ENCODE data around the gene FBLL1.
"Not testable (repeated sequence)": the region's sequence is repeated elsewhere in the genome, so short reads cannot be mapped to it uniquely, and the experiment has no call there.

Gene FBLL1

DNA sequence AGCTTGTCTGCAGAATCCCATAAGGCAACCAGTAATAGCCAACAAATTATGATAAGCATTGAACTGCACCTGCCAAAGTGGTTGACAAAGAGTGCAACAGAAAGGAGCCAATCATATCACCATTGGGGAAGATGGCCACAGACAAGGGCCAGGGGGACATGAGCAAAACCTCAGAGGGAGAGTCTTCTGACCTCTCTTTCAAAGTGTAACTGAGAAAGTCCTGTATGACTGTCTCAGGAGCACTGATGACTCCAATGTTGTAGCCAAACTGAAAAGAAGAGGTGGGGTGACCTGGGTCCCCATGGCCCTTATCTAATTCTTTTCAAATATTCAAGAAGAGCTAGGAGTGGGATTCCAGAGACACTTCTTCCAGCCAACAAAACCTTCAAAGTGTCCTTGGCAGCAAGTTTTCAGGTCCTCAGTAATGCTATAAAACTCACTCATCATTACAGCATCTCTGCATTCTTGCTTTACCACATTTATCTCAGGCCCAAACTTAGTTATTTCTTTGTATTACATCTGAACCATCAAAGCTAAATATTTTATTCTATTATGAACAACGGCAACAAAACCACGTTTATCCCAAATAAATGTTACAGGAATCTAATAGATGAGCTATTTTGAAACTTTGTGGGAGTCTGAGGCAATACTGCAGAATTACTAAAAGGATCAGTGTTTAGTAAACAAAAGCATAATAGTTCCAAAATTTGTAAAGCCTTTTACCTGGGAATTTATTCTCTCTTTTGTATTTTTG is 24.4 kb downstream of the FBLL1 start:
- DNase-seq, result no peak

DNA sequence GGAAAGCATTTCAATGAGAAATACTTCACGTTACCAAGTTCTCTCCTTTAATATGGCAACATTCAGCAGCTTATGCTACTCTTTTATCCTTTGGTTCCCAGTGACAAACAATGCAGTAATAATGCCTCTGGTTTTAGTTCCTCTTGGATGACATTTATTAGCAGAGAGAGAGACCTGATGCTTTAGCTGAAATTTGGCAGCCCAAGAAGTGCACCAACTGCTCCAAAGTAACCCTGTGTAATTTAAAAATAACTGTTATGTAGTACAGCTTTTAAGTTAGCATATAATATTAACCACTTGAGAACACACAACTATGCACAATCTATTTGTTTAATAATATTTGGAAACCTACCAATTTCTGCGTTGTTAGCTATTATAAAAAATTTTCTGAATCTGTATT is 28.3 kb downstream of the FBLL1 start:
- DNase-seq, result no peak

- no peak for DNase-seq
Measured at GRCh38 chr5:168562279-168562678, 33.2 kb downstream of the FBLL1 start.

- no peak for DNase-seq
Measured at GRCh38 chr5:168563959-168564358, 34.9 kb downstream of the FBLL1 start.

GRCh38 chr5:168568738-168569137 is 39.6 kb downstream of the FBLL1 start:
- DNase-seq, result no peak

GRCh38 chr5:168570490-168571328 is 41.6 kb downstream of the FBLL1 start:
- peak; percentile 80 for DNase-seq

GRCh38 chr5:168573663-168574062 is 44.6 kb downstream of the FBLL1 start:
- not testable (repeated sequence) for DNase-seq

DNA sequence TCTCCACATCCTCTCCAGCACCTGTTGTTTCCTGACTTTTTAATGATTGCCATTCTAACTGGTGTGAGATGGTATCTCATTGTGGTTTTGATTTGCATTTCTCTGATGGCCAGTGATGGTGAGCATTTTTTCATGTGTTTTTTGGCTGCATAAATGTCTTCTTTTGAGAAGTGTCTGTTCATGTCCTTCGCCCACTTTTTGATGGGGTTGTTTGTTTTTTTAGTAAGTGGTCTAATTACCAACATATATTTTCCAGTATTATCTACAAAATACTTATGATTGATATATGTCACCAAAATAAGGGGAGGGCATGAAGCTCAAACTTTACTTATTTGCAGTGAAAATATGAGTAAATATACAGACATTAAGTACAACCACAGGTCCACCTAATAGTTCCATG is 45.1 kb downstream of the FBLL1 start:
- not testable (repeated sequence) for DNase-seq

- DNase-seq, result peak; percentile 17
Measured at GRCh38 chr5:168575391-168576372, 46.6 kb downstream of the FBLL1 start.

DNA sequence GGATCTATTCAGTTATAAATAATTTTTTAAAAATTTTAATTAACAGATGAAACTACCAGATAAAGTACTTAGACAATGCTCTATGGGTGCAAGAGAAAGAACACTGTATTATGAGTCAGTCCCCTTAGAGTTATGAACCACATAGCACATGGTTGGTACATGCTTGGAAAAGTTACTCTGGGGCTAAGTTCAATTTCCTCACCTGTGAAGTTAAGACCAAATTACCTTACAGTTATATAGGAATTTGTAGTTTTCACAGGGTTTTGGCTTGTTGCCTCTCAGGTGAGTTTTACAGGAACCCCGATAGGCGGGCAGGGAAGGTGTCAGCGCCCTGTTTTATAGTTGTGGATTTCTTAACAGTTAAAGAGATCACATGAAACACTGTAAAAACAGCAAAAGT is 48.9 kb downstream of the FBLL1 start:
- DNase-seq, result peak; percentile 52

GRCh38 chr5:168578538-168579487 is 49.7 kb downstream of the FBLL1 start, which contains the start of gene PANK3:
Gene PANK3, minus strand, starts transcription at chr5:168579368. Its CDS starts 85 bp downstream, at chr5:168579283.
- DNase-seq, result peak; percentile 87

DNA sequence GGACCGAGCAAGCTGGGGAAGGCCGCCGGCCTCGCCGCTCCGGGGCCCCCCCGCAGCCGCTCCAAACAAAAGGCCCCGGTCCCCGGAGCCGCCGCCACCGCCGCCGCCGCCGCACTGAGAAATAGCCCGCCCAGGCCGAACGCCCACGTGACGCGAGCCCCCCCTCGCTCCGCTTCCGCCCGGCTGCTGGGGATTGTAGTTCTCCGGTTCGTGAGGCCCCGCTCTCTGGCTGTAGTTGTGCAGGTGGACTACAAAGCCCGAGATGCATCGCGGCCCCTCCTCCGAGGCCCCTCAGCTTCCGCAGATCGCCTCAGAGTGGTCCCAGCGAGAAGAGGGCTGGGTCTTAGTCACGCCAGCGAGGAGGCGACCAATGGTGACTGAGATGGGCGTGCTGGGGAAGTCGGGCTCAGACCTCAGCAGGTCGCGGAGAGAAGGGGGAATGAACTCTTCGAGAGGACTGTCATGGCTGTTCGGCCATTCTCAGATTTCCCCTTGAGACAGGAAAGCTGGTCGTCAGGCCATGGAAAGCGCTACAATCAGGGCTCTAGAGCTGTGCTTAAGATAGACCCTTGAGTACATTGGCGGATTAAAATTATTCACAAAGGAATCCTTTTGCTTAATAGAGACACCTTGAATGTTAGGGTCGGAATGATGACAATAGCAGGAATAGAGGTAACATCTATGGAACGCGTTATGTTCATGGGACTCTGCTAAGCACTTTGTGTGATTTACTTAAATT is 50.6 kb downstream of the FBLL1 start:
- DNase-seq, result peak; percentile 99

DNA sequence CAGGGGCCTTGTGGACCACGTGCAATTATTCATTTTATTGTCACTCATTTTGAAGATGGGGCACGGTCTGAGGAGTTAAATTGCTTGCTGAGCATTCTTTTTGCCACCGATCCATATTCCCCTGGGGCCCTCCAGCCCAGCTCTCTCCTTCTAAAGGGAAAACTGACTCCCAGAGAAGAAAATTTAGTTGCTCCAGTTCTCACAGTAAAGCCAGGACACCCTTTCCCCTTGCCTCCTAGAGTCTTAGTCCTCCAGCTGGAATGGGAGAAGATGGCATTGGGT is 51.1 kb downstream of the FBLL1 start:
- no peak for DNase-seq
